ENCODE results near the gene NPIPA7.
"Not testable (repeated sequence)": the region's sequence is repeated elsewhere in the genome, so short reads cannot be mapped to it uniquely, and the experiment has no call there.

- not testable (repeated sequence) for TF ChIP-seq ZFP30 (CRISPR knock-in tag; IDR thresholded peaks at IDR 0.05); ARNTL (CRISPR knock-in tag; IDR thresholded peaks at IDR 0.05; ENCODE audit: borderline replicate concordance, low read depth); GLIS3 (CRISPR knock-in tag; IDR thresholded peaks at IDR 0.05); PATZ1 (CRISPR knock-in tag; IDR thresholded peaks at IDR 0.05; ENCODE audit: borderline replicate concordance); CREB5 (CRISPR knock-in tag; IDR thresholded peaks at IDR 0.05; ENCODE audit: low read depth)
Observed at GRCh38 chr16:16402333-16402732, 23.4 kb downstream of the NPIPA7 start.
